Psoas muscle (tissue), 8 donors: ENCODE results near the gene ITIH2. TPM values are rescaled to one million over a fixed set of nuclear protein-coding genes. Genes with fewer than 3 reads are reported as not detected.
A peak's percentile ranks its signal among the peaks of the same experiment; 100 is the strongest.

ENCODE experiments used
- ATAC-seq, 4 donors: fragments of 200-7000 bp; cut with Tn5 transposase; one replicate each; pipeline ENCODE4 v1.9.1; 2020; ENCODE audit warnings: moderate library complexity in 3 of 4, mild to moderate bottlenecking in 2 of 4
- DNase-seq, 2 donors: peaks; one replicate each; pipeline ENCODE4 v3.0.0-alpha.2; 2020
- H3K27ac ChIP-seq: fragments of 200-600 bp; one replicate; pipeline ENCODE4 v1.8.0; 2022
- H3K27me3 ChIP-seq, 3 donors: fragments of 200-600 bp in 1 of 3; one replicate each; pipeline versions ENCODE4 v1.6.1 to v1.8.0; 2013 to 2022; ENCODE audit warnings: low read length in 2 of 3, mild to moderate bottlenecking in 2 of 3, moderate library complexity in 1 of 3; ENCODE audit not compliant: insufficient read depth in 3 of 3
- H3K36me3 ChIP-seq, 2 donors: fragments of 200-600 bp in 1 of 2; one replicate each; pipeline versions ENCODE4 v1.6.1 to v1.8.0; 2013 to 2022; ENCODE audit warnings: low read depth in 1 of 2, mild to moderate bottlenecking in 1 of 2, moderate library complexity in 1 of 2; ENCODE audit not compliant: insufficient read depth in 1 of 2
- H3K4me1 ChIP-seq: fragments of 200-600 bp; one replicate; pipeline ENCODE4 v1.8.0; 2022
- H3K4me3 ChIP-seq: fragments of 200-600 bp; one replicate; pipeline ENCODE4 v1.8.0; 2022; ENCODE audit warnings: mild to moderate bottlenecking
- H3K9me3 ChIP-seq: fragments of 200-600 bp; one replicate; pipeline ENCODE4 v1.8.0; 2022
- CTCF ChIP-seq: fragments of 200-600 bp; IDR thresholded peaks from one replicate; pipeline ENCODE4 v1.8.0; 2022; ENCODE audit warnings: antibody characterized with exemption
- WGBS, 3 donors: extraction: QIAGEN DNeasy Blood & Tissue Kit; methylation state at CpG; one replicate each; pipeline versions ENCODE4 v1.1.6 to v1.1.7; 2013; 5-methylcytosine and 5-hydroxymethylcytosine counted together
- intact Hi-C, 2 donors: fragments of 100-400 bp; cut with DNase I; formaldehyde crosslinking; loops; one replicate each; pipeline versions ENCODE4 v1.11.0 to v1.14.2; 2022
- polyA plus RNA-seq, 3 donors: library from polyadenylated mRNA; stranded (reverse); fragments of 200-250 nt; gene quantifications; one replicate each; pipeline ENCODE4 v1.2.3, GENCODE V29; 2013
- total RNA-seq, 4 donors: library from RNA; stranded (reverse); fragmentation: NEBNext Ultra II Directional in 2 of 4; extraction: Animal tissue kit (Norgen Biotek cat#: 25700) in 2 of 4; gene quantifications; one replicate each; pipeline versions ENCODE4 v1.2.1 to v1.2.4, GENCODE V29; 2021 to 2023
- donor health status: healthy with polysubstance abuse.
- donor health status: DM: no; HTN: no; CAD: no; lungs with moderate emphysema.
- donor health status: Bipolar disorder and iron deficiency.
- donor health status: healthy.
- donor health status: DM: yes; HTN: yes; CAD: no.
- donor health status: DM: no; HTN: no; CAD: no.
- donor health status: DM: no; HTN: no; CAD: no.
- donor health status: DM: yes; HTN: yes; CAD: no.

ITIH2 gene
- total and polyA plus RNA-seq, 7 donors = 0.15 TPM; not detected in 6

- H3K4me3 ChIP-seq = no peak overlapping the region
- no peak for DNase-seq
- no peaks in the 10 kb centered on the region for H3K4me1 ChIP-seq
- intact Hi-C loops = loop anchor here (5.0 to 10.0 kb wide), 2 partner anchors 60 to 62 kb away; partner anchors contain the start of gene TAF3 (in 2 of the 2)
- H3K27ac ChIP-seq = no peak overlapping the region
- no peak for TF ChIP-seq CTCF
- peaks cover 15 to 93% of the 10 kb centered on the region in 2 donors for H3K36me3 ChIP-seq
- ATAC-seq = no peak
- WGBS, 3 donors = 99 to 100% (median 99%) methylated on average over 3 of the region's 3 CpGs
- H3K27me3 ChIP-seq = no peaks in the 10 kb centered on the region
- no peaks in the 10 kb centered on the region for H3K9me3 ChIP-seq
Observed at GRCh38 chr10:7755103-7755502, 52.0 kb downstream of the ITIH2 start.

GRCh38 chr10:7756360-7756992 lies 53.4 kb downstream of the ITIH2 start:
- Histone ChIP-seq H3K4me1 (no peaks in the 10 kb centered on the region), H3K36me3 (peaks cover 17 to 96% of the 10 kb centered on the region in 2 donors), H3K4me3 (no peak overlapping the region), H3K9me3 (no peaks in the 10 kb centered on the region), H3K27me3 (no peaks in the 10 kb centered on the region), H3K27ac (no peak overlapping the region)
- WGBS, 3 donors = 62 to 80% (median 75%) methylated on average over 7 of the region's 7 CpGs
- intact Hi-C loops = loop anchor here (5.0 to 10.0 kb wide), 2 partner anchors 58 to 61 kb away; partner anchors contain the start of gene TAF3 (in 2 of the 2)
- TF ChIP-seq CTCF = peak; percentile 31
- DNase-seq (no peak), ATAC-seq (peak in 3 of 4 donors; percentile 58 to 72 (median 67))

GRCh38 chr10:7763929-7764328 lies 60.8 kb downstream of the ITIH2 start:
- DNase-seq = no peak
- peaks cover 7 to 100% of the 10 kb centered on the region in 2 donors for H3K36me3 ChIP-seq

GRCh38 chr10:7766241-7766640 lies 63.1 kb downstream of the ITIH2 start:
- Histone ChIP-seq H3K9me3 (no peaks in the 10 kb centered on the region), H3K4me1 (no peaks in the 10 kb centered on the region), H3K27ac (no peak overlapping the region), H3K4me3 (no peak overlapping the region), H3K36me3 (peaks cover 7 to 88% of the 10 kb centered on the region in 2 donors), H3K27me3 (no peaks in the 10 kb centered on the region)
- intact Hi-C loops = no loop called here
- DNase-seq (no peak), ATAC-seq (no peak)
- no peak for TF ChIP-seq CTCF
- 83 to 85% (median 84%) methylated on average over 3 of the region's 3 CpGs for WGBS, 3 donors

More at GRCh38 chr10:7763929-7764328, 60.8 kb downstream of the ITIH2 start:
- WGBS, 3 donors = 85 to 88% (median 85%) methylated on average over 5 of the region's 5 CpGs
- Histone ChIP-seq H3K27me3 (no peaks in the 10 kb centered on the region), H3K4me3 (no peak overlapping the region), H3K9me3 (no peaks in the 10 kb centered on the region), H3K27ac (no peak overlapping the region), H3K4me1 (no peaks in the 10 kb centered on the region)
- no peak for TF ChIP-seq CTCF
- intact Hi-C loops = loop anchor here in 1 of 2 donors (5.0 kb wide), 1 partner anchor 38 kb away; no protein-coding TSS in a partner anchor
- ATAC-seq = no peak
